OCI-LY7 (cell line): ENCODE measurements around the gene TTC28.

Experiments
- CTCF ChIP-seq: fragments of 200-600 bp; sonication (generic); conservative IDR thresholded peaks from 2 replicates; pipeline ENCODE4 v1.5.1; 2014; ENCODE audit warnings: mild to moderate bottlenecking, antibody characterized with exemption, low read length, moderate library complexity, mixed read lengths
- EZH2phosphoT487 ChIP-seq: fragments of 200-600 bp; sonication (generic); IDR thresholded peaks from 2 replicates; pipeline ENCODE4 v1.6.1; 2018; ENCODE audit warnings: low read depth, borderline replicate concordance, mild to moderate bottlenecking, mixed run types, antibody characterized with exemption, low read length, moderate library complexity, mixed read lengths

- no peak for TF ChIP-seq CTCF
- no peak for TF ChIP-seq EZH2phosphoT487
Measured at GRCh38 chr22:28430466-28431025, 249.1 kb downstream of the TTC28 start.
